HEK293T (cell line): ENCODE results near the gene L1CAM.

Experiments
- ARNT ChIP-seq: fragments of 450-650 bp; IDR thresholded peaks from 2 replicates; pipeline ENCODE4 v1.6.1; 2017; ENCODE audit warnings: mild to moderate bottlenecking
- BHLHE40 ChIP-seq: fragments of 450-650 bp; IDR thresholded peaks from 2 replicates; pipeline ENCODE4 v1.6.1; 2016; ENCODE audit warnings: mild to moderate bottlenecking, moderate library complexity, borderline replicate concordance
- CTBP1 ChIP-seq: fragments of 450-650 bp; IDR thresholded peaks from 2 replicates; pipeline ENCODE4 v1.6.1; 2016; ENCODE audit warnings: borderline replicate concordance
- ELF4 ChIP-seq: fragments of 450-650 bp; IDR thresholded peaks from 2 replicates; pipeline ENCODE4 v1.6.1; 2017; ENCODE audit warnings: antibody characterized with exemption
- FOXA1 ChIP-seq: fragments of 450-650 bp; IDR thresholded peaks from 2 replicates; pipeline ENCODE4 v1.6.1; 2016; ENCODE audit warnings: mild to moderate bottlenecking
- FOXM1 ChIP-seq: fragments of 450-650 bp; IDR thresholded peaks from 2 replicates; pipeline ENCODE4 v1.6.1; 2017; ENCODE audit warnings: mild to moderate bottlenecking, borderline replicate concordance
- NFRKB ChIP-seq: fragments of 450-650 bp; IDR thresholded peaks from 2 replicates; pipeline ENCODE4 v1.6.1; 2016; ENCODE audit warnings: mild to moderate bottlenecking, moderate library complexity
- SUZ12 ChIP-seq: fragments of 450-650 bp; IDR thresholded peaks from 2 replicates; pipeline ENCODE4 v1.6.1; 2016; ENCODE audit warnings: mild to moderate bottlenecking
- TARDBP ChIP-seq: fragments of 450-650 bp; IDR thresholded peaks from 2 replicates; pipeline ENCODE4 v1.6.1; 2016

- TF ChIP-seq ARNT (no peak), SUZ12 (no peak), FOXM1 (no peak), TARDBP (no peak), ELF4 (no peak), NFRKB (no peak), CTBP1 (no peak), FOXA1 (no peak), BHLHE40 (no peak)
These were observed 28.5 kb downstream of the L1CAM start for GRCh38 chrX:153857348-153857903.
